T-helper 1 cell (primary cell): ENCODE data around the gene ASB7.

Experiments used
- DNase-seq, 5 donors: peaks; one replicate each; pipeline ENCODE4 v3.0.0-alpha.2; 2012 to 2020

Gene ASB7

DNA sequence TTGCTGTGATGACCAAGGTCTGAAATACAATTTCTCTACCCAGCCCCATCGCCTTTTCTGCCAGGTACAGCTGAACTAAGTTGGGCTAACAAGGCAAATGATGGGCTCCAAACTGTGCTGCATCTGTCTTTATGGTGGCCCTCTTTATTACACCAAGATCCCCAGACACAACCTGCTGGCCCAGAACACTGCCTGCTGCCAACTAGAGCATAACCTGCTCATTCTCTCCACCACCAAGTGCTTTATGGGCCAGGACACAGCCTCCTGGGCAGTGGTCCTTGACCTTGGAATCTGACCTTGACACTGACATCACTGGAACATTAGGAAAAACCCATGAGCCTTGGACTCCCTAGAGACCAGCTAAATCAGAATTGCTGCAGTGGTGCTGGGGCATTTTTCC lies 3.7 kb upstream of the ASB7 start:
- peak in 1 of 5 donors; percentile 15 for DNase-seq

DNA sequence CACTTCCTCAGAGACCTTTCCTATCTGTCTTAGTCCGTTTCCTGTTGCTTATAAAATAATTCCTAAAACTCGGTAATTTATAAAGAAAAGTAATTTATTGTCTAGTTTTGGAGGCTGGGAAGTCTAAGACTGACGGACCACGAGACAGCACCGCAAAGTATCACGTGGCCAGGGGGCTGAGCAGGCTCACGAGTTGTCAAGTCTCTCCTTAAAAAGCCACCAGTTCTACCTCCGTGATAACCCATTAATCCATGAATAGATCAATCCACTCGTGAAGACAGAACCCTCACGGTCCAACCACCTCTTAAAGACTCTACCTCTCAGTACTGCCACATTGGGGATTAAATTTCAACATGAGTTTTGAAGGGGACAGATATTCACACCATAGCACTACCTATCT lies 1.2 kb upstream of the ASB7 start:
- peak in 4 of 5 donors; percentile 40 to 53 (median 45) for DNase-seq

DNA sequence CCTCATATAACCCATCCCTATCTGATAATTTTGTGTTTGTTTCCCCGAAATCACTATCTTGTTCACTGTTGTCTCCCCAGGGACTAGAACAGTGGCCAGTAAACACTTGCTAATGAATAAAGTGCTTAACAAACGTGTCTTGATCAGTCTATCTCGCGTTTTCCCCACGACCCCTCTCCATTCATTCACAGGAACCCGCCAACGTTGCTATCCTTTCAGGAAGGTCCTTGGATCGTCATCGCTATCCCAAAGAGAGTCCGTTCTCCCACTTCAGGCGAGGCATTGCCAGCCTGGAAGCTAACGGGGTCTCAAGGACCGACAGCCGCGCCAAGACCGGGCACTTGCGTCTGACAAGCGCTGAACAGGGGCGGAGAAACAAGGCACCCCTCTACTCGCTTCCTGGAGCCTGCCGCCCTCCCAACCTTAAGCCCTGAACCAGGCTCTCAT lies 749 bp upstream of the ASB7 start:
- no peak for DNase-seq

DNA sequence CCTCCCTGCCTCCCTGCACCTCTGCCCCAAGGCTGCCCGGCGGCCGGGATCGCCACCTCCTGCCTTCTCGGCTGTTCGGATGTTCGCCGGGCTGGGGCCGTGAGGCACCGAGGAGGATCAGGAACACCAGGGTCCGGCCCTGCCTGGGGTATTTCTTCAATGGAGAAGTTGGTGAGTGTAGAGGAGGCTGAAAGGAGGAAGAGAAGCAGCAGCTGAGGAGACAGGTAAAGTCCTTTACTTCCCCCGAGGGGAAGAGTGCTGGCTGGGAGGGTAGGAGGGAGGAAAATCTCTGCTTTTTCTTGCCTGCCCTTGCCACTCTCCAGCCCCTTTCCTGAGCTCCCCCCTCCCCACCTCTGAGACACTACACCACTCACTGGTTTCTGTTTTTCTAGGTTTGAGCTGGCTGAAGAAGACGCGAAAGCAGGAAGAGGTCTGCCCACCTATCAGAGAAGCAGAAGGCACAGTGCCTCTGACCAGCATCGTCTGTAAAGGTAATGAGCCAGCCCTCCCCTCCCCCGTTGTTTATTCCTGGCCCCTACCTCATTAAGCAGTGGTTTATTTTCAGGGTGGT lies 519 bp downstream of the ASB7 start:
- DNase-seq = peak in 3 of 5 donors; percentile 12 to 79 (median 19)

DNA sequence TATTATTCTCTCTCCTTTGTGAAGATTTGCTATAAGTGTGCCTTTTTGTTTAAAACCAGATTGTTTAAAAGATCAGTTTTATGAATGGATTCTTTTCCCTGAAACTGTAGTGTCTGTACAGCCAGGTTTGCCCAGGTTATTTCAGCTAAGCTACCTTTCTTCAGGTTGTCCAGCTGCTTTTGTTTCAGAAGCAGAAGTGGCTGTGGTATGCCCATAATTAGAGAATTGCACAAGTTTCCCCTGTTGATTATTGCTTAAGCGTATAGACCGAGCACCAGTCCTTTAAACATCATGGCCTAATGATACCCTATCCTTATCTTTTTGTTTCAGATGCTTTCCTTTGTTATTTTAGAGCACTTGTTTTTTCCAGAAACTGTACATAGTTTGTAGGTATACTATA lies 10.2 kb downstream of the ASB7 start:
- no peak for DNase-seq

DNA sequence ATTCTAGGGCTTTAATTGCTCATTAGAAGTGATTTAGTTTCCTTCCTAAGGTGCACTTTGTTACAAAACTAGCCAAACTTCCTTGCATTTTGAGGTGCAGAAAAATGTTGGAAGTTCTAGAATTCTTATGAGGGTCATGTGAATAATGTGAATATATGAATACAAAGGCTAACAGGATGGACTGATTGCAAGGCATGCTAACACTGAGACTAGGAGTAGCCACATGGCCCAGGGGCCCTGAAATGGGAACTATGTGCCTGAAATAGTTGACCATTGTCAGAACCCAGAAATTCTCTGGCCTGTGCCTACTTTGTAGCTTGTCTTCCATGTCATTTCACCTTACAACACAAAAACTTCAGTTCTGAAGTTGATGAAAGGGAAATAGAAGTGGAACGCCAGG lies 10.8 kb downstream of the ASB7 start:
- DNase-seq = no peak

DNA sequence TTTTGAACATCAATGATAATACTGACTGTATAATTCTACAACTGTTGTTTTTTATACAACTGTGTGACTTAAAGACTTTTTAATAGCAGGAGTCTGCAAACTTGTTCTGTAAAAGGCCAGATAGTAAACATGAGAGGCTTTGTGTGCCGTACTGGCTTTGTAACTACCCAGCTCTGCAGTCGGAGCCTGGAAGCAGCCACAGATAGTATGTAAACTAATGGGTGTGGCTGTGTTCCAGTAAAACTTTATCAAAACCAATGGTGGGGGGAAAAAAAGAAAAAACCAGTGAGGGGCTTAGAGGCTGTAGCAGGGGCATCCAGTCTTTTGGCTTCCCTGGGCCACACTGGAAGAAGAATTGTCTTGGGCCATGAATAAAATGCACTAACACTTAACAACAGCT lies 11.9 kb downstream of the ASB7 start:
- no peak for DNase-seq

DNA sequence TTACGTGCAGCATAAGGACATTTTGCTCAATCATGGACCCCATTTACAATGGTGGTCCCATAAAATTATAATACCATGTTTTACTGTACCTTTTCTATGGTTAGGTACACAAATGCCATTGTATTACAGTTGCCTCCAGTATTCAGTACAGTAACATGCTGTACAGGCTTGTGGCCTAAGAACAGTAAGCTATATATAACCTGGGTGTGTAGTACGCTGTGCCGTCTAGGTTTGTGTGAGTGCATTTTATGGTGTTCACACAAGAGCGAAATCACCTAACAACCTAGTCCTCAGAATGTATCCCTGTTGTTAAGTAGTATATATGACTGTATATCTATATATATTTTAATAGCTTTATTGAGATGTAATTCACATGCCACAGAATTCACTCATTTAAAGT lies 12.5 kb downstream of the ASB7 start:
- DNase-seq = no peak

DNA sequence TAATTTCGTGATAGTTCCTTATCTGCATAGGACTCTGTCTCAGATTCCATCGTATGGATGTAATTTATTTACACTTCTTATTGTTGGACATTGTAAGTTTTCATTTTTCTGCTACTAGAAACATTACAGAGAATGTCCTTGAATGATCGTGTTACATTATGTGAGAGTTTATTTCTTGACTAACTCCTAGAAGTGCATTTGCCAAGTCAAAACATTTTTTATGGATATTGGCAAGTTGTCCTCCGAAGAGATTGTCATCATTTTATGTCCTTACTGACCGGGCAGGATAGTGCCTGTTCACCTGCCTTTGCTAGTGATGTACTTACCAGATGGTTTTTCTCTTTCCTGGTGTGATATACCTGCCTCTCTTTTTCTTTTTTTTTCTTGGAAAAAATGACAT lies 13.4 kb downstream of the ASB7 start:
- DNase-seq = no peak

DNA sequence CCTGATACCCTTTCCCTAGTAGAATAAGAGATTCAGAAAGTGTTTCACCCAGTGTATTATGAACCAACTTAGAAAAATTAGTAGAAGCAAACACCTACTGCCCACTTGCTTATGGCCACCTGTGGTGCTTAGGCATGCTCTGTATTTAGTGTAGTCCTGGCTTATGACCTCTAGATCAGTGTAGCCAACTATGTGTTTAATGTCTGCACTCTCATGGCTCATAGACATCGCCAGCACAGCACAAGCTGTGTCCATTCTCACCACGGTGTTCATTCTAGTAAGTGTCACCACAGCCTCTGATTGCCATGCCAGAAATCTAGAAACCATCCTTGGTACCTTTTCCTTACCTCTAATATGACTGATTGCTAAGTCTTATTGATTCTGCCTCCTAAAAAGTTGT lies 14.3 kb downstream of the ASB7 start:
- DNase-seq = no peak

DNA sequence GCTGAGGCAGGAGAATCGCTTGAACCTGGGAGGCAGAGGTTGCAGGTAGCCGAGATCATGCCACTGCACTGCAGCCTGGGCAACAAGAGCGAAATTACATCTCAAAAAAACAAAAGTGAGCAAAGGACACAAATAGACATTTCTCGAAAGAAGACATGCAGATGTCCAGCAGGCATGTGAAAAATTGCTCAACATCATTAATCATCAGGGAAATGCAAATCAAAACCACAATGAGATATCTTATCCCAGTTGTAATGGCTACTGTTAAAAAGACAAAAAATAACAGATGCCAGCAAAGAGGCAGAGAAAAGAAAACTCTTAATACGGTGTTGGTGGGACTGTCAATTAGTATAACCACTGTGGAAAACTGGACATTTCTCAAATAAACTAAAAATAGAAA lies 20.9 kb downstream of the ASB7 start:
- DNase-seq = no peak

DNA sequence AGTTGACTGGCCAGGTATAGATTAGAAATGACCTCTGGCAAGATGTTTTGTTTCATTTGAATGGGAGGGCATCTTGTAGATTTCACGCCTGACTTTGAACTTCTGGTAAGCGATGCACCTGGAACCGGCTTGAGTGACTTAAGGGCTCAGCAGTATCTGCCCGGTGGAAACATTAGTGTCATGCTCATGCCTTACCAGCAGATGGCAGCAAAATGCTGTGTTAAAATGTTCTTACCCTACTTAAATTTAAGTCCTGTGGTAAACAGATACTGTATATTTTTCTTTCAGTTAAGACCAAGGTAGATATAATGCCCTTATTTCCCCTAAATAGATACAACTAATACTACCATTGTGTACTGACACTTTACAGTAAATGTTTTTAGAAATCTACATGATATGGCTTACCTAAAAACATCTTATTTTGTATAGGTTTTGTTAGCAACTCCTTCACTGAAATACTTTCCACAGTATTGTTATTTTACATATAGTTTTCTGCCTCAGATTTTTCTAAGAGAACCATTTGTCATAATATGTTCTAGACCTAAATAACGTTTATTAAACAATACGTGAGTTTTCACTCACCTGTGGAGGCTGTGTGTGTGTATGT lies 25.5 kb downstream of the ASB7 start:
- DNase-seq = peak; percentile 18 to 72 (median 43)

DNA sequence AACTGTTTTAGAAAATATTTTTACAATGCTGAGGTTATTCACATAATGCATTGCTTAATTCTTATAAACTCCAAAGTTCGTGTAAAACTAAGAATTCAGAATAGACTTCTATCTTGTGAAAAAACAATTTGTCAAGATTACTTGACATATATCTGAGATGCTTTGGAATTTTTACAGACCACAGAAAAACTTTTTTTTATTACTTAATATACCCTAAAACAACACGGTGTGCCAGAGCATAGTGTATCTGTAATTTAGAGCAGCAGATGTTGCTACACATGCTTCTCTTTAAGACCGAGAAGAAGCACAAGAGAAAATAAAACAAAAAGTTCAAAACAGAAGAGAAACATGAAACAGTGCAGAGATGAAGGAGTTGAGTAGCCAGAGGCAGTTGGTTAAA lies 26.4 kb downstream of the ASB7 start:
- DNase-seq = no peak

DNA sequence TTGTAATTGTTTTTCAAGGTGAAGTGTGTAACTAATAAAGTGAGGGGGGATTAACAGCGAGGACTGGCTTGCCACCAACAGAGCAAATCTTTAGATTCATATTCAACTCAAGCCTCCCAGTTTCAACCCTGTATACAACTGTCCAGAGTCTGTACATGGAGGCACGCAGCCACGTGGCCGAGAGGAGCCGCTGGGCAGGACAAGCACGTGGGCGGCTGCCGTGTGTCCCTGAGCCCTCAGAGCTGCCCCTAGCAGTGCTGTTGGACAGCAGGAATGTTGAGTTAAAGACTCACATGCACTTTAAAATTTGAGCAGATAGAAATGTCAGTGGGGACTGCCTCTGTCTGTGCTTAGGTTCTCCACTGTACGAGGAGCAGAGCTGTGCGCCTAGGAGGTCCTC lies 29.4 kb downstream of the ASB7 start:
- no peak for DNase-seq

DNA sequence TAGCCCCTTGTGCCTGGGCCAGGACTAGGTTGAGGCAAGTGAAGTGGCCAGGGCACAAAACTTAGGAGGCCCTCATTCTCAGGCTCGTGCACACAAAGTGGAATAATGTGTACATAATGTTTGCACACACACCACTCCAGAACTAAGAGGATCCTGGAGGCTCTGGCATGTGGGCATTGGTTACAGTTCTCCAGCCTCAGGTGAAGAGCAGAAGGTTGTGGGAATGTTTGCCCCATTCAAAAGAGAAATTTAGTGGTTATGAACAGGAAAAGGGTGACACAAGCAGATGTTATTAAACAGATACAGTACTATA lies 31.3 kb downstream of the ASB7 start:
- DNase-seq = no peak

DNA sequence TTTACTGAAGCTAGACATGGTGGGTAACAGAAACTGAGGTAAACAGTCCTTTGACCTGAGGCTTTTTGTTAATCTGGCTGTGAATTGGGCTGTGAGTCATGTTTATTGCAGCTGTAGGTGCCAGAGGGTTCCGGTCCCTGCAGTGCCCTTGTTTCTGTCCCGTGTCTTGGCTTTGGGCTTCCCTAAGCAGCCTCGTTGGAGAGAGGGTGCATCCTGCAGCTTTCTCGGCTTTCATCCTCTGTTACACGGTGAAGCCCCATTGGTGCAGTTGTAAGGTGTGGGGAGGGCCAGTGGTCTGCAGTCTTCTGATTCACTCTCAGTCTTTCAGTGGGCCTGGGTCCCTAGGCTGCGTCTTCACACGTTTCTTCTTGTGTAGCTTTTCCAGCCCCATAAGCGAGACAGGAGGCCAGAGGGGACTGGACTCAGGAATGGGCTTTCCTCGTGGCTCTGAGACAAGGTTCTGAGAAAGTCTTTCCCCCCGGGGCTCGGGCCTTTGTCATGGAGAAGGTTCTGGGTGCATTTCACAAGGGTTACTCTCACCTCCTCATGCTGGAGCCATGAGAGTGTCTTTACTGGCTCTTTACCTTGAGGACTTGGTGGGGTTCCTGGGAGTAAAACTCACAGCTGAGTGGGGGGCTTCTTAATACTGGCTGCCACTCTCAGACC lies 33.1 kb downstream of the ASB7 start:
- DNase-seq = no peak

DNA sequence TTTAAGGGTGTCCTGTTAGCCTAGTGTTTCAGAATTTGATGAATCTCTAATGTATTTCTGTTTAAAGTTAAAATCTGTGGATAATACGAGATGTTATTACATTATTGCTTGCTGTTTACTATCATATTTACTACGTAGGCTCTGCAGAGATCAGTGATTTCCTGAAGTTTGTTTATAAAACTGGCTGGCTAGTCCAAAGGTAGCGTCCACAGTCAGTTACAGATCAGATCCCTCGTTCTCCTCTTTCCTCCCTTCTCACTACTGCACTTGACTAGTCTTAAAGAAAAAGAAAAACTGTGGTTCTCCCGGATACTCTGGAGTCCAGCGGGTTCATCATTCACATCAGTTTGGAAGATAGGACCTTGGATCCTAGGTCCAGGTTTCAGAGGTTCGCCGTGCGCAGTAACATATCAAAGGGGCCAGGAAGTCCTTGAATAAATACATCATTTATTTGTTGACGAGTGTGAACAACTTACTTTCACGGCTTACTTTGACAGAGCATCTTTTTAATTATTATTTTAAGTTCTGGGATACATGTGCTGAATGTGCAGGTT lies 35.9 kb downstream of the ASB7 start:
- no peak for DNase-seq

DNA sequence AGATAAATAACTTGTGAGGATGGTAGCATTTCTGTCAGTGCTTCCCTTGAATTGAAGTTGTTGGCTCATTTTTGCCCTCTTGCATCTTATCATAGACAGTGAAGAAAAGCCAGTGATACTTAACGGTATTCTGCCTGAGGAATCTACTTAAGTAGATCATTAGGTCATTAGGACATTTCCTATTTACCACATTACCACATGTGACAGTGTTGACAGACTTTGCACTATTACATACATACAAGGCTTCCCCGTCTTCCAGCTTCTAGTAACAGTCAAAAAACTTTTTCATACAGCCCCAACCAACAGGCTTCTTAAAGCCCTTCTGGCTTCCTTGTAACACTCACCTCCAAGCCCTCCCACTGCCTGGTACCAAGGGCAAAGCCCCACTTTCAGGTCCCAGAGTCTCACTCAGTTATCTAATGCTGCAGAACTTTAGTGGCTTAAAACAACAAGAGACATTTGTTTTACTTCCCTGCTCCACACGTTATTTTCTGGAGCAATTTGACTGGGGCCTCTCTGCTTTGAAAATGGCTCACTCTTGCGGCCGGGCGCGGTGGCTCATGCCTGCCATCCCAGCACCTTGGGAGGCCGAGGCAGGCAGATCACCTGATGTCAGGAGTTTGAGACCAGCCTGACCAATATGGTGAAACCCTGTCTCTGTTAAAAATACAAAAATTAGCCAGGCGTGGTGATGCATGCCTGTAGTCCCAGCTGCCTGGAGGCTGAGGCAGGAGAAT lies 40.0 kb downstream of the ASB7 start:
- DNase-seq = no peak

DNA sequence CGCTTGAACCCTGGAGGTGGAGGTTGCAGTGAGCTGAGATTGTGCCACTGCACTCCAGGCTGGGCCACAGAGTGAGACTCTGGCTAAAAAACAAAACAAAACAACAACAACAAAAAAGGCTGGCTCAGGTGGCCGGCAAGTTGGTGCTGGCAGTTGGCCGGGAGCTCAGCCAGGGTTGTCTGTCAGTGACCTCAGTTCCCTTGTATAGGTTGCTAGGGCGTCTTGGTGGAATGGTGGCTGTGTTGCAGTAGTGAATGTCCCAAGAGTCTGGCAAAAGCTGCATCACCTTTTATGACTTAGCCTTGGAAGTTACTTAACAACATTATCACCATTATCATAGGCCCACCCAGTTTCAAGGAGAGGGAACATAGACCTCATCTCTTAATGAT lies 40.6 kb downstream of the ASB7 start:
- no peak for DNase-seq

DNA sequence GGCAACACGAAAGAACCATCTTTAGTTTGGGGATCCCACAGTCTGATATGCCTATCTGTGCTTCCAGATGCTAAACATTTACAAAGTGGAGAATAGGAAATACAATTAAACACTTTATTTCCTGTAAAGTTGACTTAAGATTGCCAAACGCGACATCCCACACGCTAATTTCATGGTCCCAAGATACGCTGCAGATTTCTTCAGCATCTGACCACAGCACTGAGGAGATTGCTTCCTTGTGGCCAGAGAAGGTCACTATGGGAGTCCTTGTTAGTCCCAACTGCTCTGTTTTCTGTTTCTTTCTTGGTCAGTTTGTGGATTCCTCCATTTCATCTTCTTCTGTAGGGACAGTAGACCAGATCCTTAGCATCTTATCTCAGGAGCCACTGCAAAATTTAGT lies 43.3 kb downstream of the ASB7 start:
- no peak for DNase-seq

DNA sequence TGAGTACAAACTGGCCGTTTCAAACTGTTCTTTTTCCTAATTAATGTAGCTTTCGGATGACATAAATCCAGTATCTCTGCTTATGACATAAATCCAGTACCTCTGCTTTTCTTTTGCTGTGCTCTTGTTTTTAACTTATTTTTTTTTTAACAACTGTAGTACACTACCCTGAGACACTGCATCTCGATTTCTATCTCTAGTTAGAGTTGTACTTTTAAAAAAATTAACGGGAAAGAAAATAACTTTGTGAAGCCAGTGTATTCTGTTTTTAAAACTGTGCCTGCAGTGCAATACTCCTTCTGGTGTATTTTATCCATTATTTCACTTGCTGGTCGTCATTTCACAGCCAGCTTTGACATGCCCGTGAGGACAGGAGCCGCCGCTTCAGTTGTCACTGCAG lies 46.6 kb downstream of the ASB7 start:
- DNase-seq = no peak

DNA sequence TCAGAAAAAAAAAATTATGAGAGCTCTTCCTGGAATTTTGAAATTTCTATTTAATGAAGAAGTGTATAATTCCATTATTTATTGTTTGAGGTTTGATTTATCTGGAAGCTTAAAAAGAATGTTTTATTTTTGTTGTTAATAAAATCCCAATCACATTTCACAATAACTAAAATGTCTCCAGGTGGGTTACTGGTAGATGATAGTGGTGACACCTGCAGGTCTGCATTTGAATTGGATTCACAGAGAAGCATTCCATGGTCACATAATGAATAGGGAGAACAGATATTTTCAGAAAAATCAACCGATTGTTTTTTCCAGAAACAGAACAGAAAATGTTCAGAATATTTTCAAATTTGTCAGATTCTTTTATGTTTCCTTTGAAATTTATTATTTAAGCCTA lies 48.3 kb downstream of the ASB7 start:
- no peak for DNase-seq

DNA sequence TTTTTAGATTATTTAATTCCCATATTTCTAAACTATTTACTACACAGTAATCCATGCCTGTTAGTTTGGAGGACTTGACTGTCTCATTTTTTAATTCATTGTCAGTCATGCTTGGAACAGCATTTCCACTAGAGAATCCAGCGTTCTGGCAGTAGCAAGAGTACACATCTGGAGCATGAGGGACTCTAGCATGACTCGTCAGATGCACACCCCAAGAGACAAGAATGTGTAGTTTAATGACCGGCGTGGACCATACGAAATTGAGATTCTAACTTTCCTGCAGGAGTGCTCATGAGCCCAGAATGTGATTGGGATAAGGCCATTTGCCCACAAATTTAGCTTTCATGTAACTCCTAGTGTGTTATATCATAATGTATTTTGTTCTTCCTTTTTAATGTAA lies 48.9 kb downstream of the ASB7 start:
- DNase-seq = no peak

DNA sequence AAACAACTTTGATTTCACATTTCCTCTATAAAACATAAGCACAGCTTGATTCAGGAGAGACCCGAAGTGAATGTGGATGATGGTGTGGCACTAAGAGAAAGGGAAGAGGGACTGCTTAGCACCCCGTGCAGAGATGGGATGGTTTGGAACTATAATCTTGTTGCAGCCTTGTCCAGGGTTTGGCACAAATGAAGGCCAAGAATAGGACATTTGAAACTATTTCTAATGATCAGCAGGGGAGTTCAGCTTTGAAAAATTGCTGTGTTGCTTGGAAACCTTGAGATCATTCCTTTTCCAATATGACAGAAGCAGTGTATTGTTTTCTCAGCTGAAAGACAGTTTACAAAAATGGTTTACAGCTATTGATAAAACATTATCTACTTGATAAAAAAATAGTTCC lies 49.7 kb downstream of the ASB7 start:
- no peak for DNase-seq
